Measurements from ENCODE around the gene DNAJC7. TPM values are rescaled to one million over a fixed set of nuclear protein-coding genes. Genes with fewer than 3 reads are reported as not detected.

DNAJC7 gene
- total RNA-seq, 3 donors from 2014 or later: 80.6 to 108 (median 86.7) TPM

GRCh38 chr17:42059815-42060214 is 42.6 kb upstream of the DNAJC7 start:
- TF ChIP-seq CTCF (IDR thresholded peaks at IDR 0.05): no peak
- DNase-seq: no peak
- no peak for ATAC-seq
- Histone ChIP-seq H3K36me3 (ENCODE audit: low read depth) (no peaks in the 10 kb centered on the region), H3K4me1 (ENCODE audit: low read depth) (no peaks in the 10 kb centered on the region), H3K9me3 (no peaks in the 10 kb centered on the region), H3K4me3 (no peak overlapping the region)
- intact Hi-C loops (cut with DNase I, micrococcal nuclease): no loop called here

- no peaks in the 10 kb centered on the region for H3K36me3 ChIP-seq (ENCODE audit: low read depth)
- H3K4me1 ChIP-seq (ENCODE audit: low read depth): no peaks in the 10 kb centered on the region
- DNase-seq (no peak), ATAC-seq (no peak)
- no peak overlapping the region for H3K4me3 ChIP-seq
- intact Hi-C loops (cut with DNase I, micrococcal nuclease): no loop called here
- TF ChIP-seq CTCF (IDR thresholded peaks at IDR 0.05): no peak
- no peaks in the 10 kb centered on the region for H3K9me3 ChIP-seq
These were observed 40.8 kb upstream of the DNAJC7 start for GRCh38 chr17:42058063-42058462.

- no peaks in the 10 kb centered on the region for H3K9me3 ChIP-seq
- no peak for TF ChIP-seq CTCF (IDR thresholded peaks at IDR 0.05)
- intact Hi-C loops (cut with DNase I, micrococcal nuclease): no loop called here
- DNase-seq: no peak
- H3K36me3 ChIP-seq (ENCODE audit: low read depth): no peaks in the 10 kb centered on the region
- no peak for ATAC-seq
- no peaks in the 10 kb centered on the region for H3K4me1 ChIP-seq (ENCODE audit: low read depth)
- H3K4me3 ChIP-seq: no peak overlapping the region
These were observed 39.4 kb upstream of the DNAJC7 start for GRCh38 chr17:42056635-42057034.

GRCh38 chr17:42055496-42055895 is 38.3 kb upstream of the DNAJC7 start:
- no peaks in the 10 kb centered on the region for H3K9me3 ChIP-seq
- intact Hi-C loops (cut with DNase I, micrococcal nuclease): no loop called here
- no peak overlapping the region for H3K4me3 ChIP-seq
- no peak for DNase-seq
- no peaks in the 10 kb centered on the region for H3K36me3 ChIP-seq (ENCODE audit: low read depth)
- no peak for TF ChIP-seq CTCF (IDR thresholded peaks at IDR 0.05)
- no peak for ATAC-seq
- H3K4me1 ChIP-seq (ENCODE audit: low read depth): peaks cover 5% of the 10 kb centered on the region

GRCh38 chr17:42055027-42055426 is 37.8 kb upstream of the DNAJC7 start:
- intact Hi-C loops (cut with DNase I, micrococcal nuclease): no loop called here
- no peak for ATAC-seq
- TF ChIP-seq CTCF (IDR thresholded peaks at IDR 0.05): no peak

More at GRCh38 chr17:42055027-42055426, 37.8 kb upstream of the DNAJC7 start:
- Histone ChIP-seq H3K4me1 (ENCODE audit: low read depth) (peaks cover 7% of the 10 kb centered on the region), H3K36me3 (ENCODE audit: low read depth) (no peaks in the 10 kb centered on the region), H3K4me3 (no peak overlapping the region), H3K9me3 (no peaks in the 10 kb centered on the region)
- DNase-seq: no peak

Data from mucosa of descending colon (tissue), 3 donors.